H9 (cell line): ENCODE data around the gene IFT80. TPM values are rescaled to one million over a fixed set of nuclear protein-coding genes. Genes with fewer than 3 reads are reported as not detected.
A peak's percentile ranks its signal among the peaks of the same experiment; 100 is the strongest.

ENCODE experiments used
- DNase-seq: peaks from one replicate; pipeline ENCODE4 v3.0.0-alpha.2; 2017
- H2AFZ ChIP-seq: one replicate; pipeline ENCODE4 v1.6.1; 2013; ENCODE audit warnings: mild to moderate bottlenecking, low read length, control low read depth, moderate library complexity
- H2AK5ac ChIP-seq: 2 replicates; pipeline ENCODE4 v1.6.1; 2013; ENCODE audit warnings: low read length, control low read depth, mixed read lengths; ENCODE audit not compliant: insufficient read length
- H2BK120ac ChIP-seq: one replicate; pipeline ENCODE4 v1.6.1; 2013; ENCODE audit warnings: low read depth, mild to moderate bottlenecking, low read length, control low read depth, inconsistent platforms; ENCODE audit not compliant: poor library complexity, severe bottlenecking
- H2BK12ac ChIP-seq: 2 replicates; pipeline ENCODE4 v1.6.1; 2013; ENCODE audit warnings: low read length, control low read depth, mixed read lengths, low read depth; ENCODE audit not compliant: insufficient read length
- H2BK15ac ChIP-seq: 2 replicates; pipeline ENCODE4 v1.6.1; 2013; ENCODE audit warnings: low read depth, low read length, control low read depth
- H2BK20ac ChIP-seq: one replicate; pipeline ENCODE4 v1.6.1; 2013; ENCODE audit warnings: low read depth, mild to moderate bottlenecking, low read length, control low read depth, inconsistent platforms; ENCODE audit not compliant: poor library complexity, severe bottlenecking
- H2BK5ac ChIP-seq: 2 replicates; pipeline ENCODE4 v1.6.1; 2013; ENCODE audit warnings: low read length, control low read depth, mixed read lengths; ENCODE audit not compliant: insufficient read length
- H3K14ac ChIP-seq: 2 replicates; pipeline ENCODE4 v1.6.1; 2013; ENCODE audit warnings: low read length, control low read depth; ENCODE audit not compliant: insufficient read depth
- H3K18ac ChIP-seq: 2 replicates; pipeline ENCODE4 v1.6.1; 2013; ENCODE audit warnings: low read depth, mild to moderate bottlenecking, mixed read lengths, low read length, control low read depth; ENCODE audit not compliant: insufficient read length
- H3K23ac ChIP-seq: 2 replicates; pipeline ENCODE4 v1.6.1; 2013; ENCODE audit warnings: low read length, control low read depth, mixed read lengths, low read depth; ENCODE audit not compliant: insufficient read length
- H3K23me2 ChIP-seq: 2 replicates; pipeline ENCODE4 v1.6.1; 2013; ENCODE audit warnings: low read depth, mild to moderate bottlenecking, mixed read lengths, low read length, control low read depth; ENCODE audit not compliant: insufficient read length, poor library complexity, severe bottlenecking
- H3K27ac ChIP-seq: 2 replicates; pipeline ENCODE4 v1.5.1; 2013; ENCODE audit warnings: low read length, control low read depth, mixed read lengths, low read depth; ENCODE audit not compliant: insufficient read length
- H3K27me3 ChIP-seq: 2 replicates; pipeline ENCODE4 v1.6.1; 2013; ENCODE audit warnings: low read length, control low read depth, inconsistent platforms; ENCODE audit not compliant: insufficient read depth
- H3K4ac ChIP-seq: 2 replicates; pipeline ENCODE4 v1.6.1; 2013; ENCODE audit warnings: low read depth, mild to moderate bottlenecking, control low read depth, inconsistent platforms, low read length, moderate library complexity
- H3K4me1 ChIP-seq: 2 replicates; pipeline ENCODE4 v1.6.1; 2013; ENCODE audit warnings: low read length, control low read depth, inconsistent platforms; ENCODE audit not compliant: insufficient read depth
- H3K4me2 ChIP-seq: 2 replicates; pipeline ENCODE4 v1.6.1; 2013; ENCODE audit warnings: low read length, control low read depth, mixed read lengths; ENCODE audit not compliant: insufficient read length, insufficient read depth
- H3K56ac ChIP-seq: 2 replicates; pipeline ENCODE4 v1.6.1; 2013; ENCODE audit warnings: low read depth, mild to moderate bottlenecking, mixed read lengths, low read length, control low read depth; ENCODE audit not compliant: insufficient read length
- H3K79me1 ChIP-seq: 2 replicates; pipeline ENCODE4 v1.6.1; 2013; ENCODE audit warnings: low read depth, mild to moderate bottlenecking, moderate library complexity, low read length, control low read depth, inconsistent platforms; ENCODE audit not compliant: insufficient read depth, poor library complexity, severe bottlenecking
- H3K79me2 ChIP-seq: 2 replicates; pipeline ENCODE4 v1.6.1; 2013; ENCODE audit warnings: low read length, control low read depth, inconsistent platforms; ENCODE audit not compliant: insufficient read depth
- H3K9ac ChIP-seq: 2 replicates; pipeline ENCODE4 v1.6.1; 2013; ENCODE audit warnings: low read length, control low read depth, mixed read lengths; ENCODE audit not compliant: insufficient read length; ENCODE audit errors: extremely low read depth
- H3K9me3 ChIP-seq: one replicate; pipeline ENCODE4 v1.6.1; 2013; ENCODE audit warnings: low read depth, low read length, inconsistent platforms; ENCODE audit not compliant: control insufficient read depth
- H3T11ph ChIP-seq: one replicate; pipeline ENCODE4 v1.6.1; 2013; ENCODE audit warnings: mild to moderate bottlenecking, low read length, control low read depth, inconsistent platforms
- H4K20me1 ChIP-seq: one replicate; pipeline ENCODE4 v1.6.1; 2013; ENCODE audit not compliant: control insufficient read depth, insufficient read length, insufficient read depth
- H4K5ac ChIP-seq: 2 replicates; pipeline ENCODE4 v1.6.1; 2013; ENCODE audit warnings: low read depth, mild to moderate bottlenecking, mixed read lengths, low read length, control low read depth; ENCODE audit not compliant: insufficient read length
- H4K8ac ChIP-seq: replicated peaks from 2 replicates; pipeline ENCODE4 v1.6.1; 2013; ENCODE audit warnings: low read length, control low read depth, mixed read lengths, low read depth; ENCODE audit not compliant: insufficient read length
- H4K91ac ChIP-seq: 2 replicates; pipeline ENCODE4 v1.6.1; 2013; ENCODE audit warnings: low read depth, mild to moderate bottlenecking, moderate library complexity, mixed read lengths, low read length, control low read depth; ENCODE audit not compliant: insufficient read length
- H3K27ac Mint-ChIP-seq, 3 experiments: 2 replicates in 2 of 3; 3 replicates in 1 of 3; pipeline ENCODE4 v1.8.0; 2020 to 2021; ENCODE audit warnings: mixed read lengths in 3 of 3, mild to moderate bottlenecking in 1 of 3, moderate library complexity in 1 of 3
- H3K27me3 Mint-ChIP-seq: 2 replicates; pipeline ENCODE4 v1.8.0; 2021; ENCODE audit warnings: low read depth, mild to moderate bottlenecking, moderate library complexity, mixed read lengths
- H3K36me3 Mint-ChIP-seq, 3 experiments: 2 replicates in 2 of 3; 3 replicates in 1 of 3; pipeline ENCODE4 v1.8.0; 2020 to 2021; ENCODE audit warnings: low read depth in 3 of 3, mixed read lengths in 3 of 3; ENCODE audit not compliant: insufficient read depth in 1 of 3
- H3K4me1 Mint-ChIP-seq, 2 experiments: 2 replicates each; pipeline ENCODE4 v1.8.0; 2020; ENCODE audit warnings: mixed read lengths in 2 of 2
- H3K4me3 Mint-ChIP-seq, 2 experiments: 2 replicates in 1 of 2; 3 replicates in 1 of 2; pipeline ENCODE4 v1.8.0; 2020 to 2021; ENCODE audit warnings: mild to moderate bottlenecking in 2 of 2, mixed read lengths in 2 of 2, moderate library complexity in 1 of 2
- H3K9me3 Mint-ChIP-seq, 2 experiments: 2 replicates in 1 of 2; 3 replicates in 1 of 2; pipeline ENCODE4 v1.8.0; 2020; ENCODE audit warnings: mild to moderate bottlenecking in 2 of 2, mixed read lengths in 2 of 2, moderate library complexity in 1 of 2
- WGBS: extraction: QIAGEN DNeasy Blood & Tissue Kit; methylation state at CpG from one replicate; pipeline ENCODE4 v1.1.7; 2013; ENCODE audit warnings: missing lambda C conversion rate, low lambda C conversion rate, mixed read lengths; ENCODE audit not compliant: insufficient read length; ENCODE audit errors: extremely low coverage; 5-methylcytosine and 5-hydroxymethylcytosine counted together
- total RNA-seq: library from RNA; stranded (reverse); gene quantifications from 2 replicates; pipeline ENCODE4 v1.2.1, GENCODE V29; 2021
- TF ChIP-seq, protein P1 (sequence below): fragments of 200-600 bp; sonication (generic); conservative IDR thresholded peaks from 3 replicates; pipeline ENCODE4 v1.8.0; 2021; ENCODE audit warnings: antibody characterized with exemption, mild to moderate bottlenecking

Gene IFT80
- total RNA-seq, 1 experiment from 2014 or later: 29.0 TPM

DNA sequence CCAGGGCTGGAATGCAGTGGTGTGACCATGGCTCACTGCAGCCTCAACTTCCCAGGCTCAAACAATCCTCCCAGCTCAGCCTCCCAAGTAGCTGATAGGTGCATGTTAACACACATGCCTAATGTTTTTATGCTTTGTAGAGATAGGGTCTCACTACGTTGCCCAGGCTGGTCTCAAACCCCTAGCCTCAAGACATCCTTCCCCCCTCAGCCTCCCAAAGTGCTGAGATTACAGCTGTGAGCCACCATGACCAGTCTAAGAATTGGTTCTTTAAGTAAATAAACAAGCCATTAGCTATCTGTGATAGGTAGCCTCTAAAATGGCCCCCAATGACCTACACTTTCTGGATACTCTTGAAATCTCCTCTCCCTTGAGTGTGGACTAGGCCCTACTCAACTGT lies 46.8 kb upstream of the IFT80 start:
- no peaks in the 10 kb centered on the region for H3K4me1 ChIP-seq
- H3K27me3 ChIP-seq: no peaks in the 10 kb centered on the region
- H2BK5ac ChIP-seq: no peak overlapping the region
- H3K27ac ChIP-seq: no peak overlapping the region
- H4K8ac ChIP-seq: no peak overlapping the region
- no peaks in the 10 kb centered on the region for H3K79me1 ChIP-seq
- peaks cover 35% of the 10 kb centered on the region; the same call in 1 of the 2 replicates for H3K79me2 ChIP-seq
- H3K4ac ChIP-seq: no peak overlapping the region
- H3K9ac ChIP-seq: no peak overlapping the region
- H3K4me3 Mint-ChIP-seq: peak overlapping the region in 1 of 2 experiments; percentile 30; a peak in 1 of 5 replicates
- WGBS: no CpG with 5 or more reads among the region's 1 CpG
- no peaks in the 10 kb centered on the region; the same call in 1 of the 2 replicates for H3K27me3 Mint-ChIP-seq
- no peak overlapping the region for H3K14ac ChIP-seq
- no peak overlapping the region for H2BK12ac ChIP-seq
- H4K91ac ChIP-seq: no peak overlapping the region
- no peaks in the 10 kb centered on the region for H3K9me3 ChIP-seq
- H2AK5ac ChIP-seq: no peak overlapping the region
- peaks cover 46 to 69% (median 49%) of the 10 kb centered on the region in 3 experiments for H3K36me3 Mint-ChIP-seq
- H3K23ac ChIP-seq: no peak overlapping the region
- H3K4me1 Mint-ChIP-seq: peaks cover 20 to 34% of the 10 kb centered on the region in 2 experiments
- H3K23me2 ChIP-seq: peaks cover 8% of the 10 kb centered on the region
- no peak overlapping the region for H3K56ac ChIP-seq
- no peak overlapping the region for H2BK20ac ChIP-seq
- TF ChIP-seq, protein P1, sequence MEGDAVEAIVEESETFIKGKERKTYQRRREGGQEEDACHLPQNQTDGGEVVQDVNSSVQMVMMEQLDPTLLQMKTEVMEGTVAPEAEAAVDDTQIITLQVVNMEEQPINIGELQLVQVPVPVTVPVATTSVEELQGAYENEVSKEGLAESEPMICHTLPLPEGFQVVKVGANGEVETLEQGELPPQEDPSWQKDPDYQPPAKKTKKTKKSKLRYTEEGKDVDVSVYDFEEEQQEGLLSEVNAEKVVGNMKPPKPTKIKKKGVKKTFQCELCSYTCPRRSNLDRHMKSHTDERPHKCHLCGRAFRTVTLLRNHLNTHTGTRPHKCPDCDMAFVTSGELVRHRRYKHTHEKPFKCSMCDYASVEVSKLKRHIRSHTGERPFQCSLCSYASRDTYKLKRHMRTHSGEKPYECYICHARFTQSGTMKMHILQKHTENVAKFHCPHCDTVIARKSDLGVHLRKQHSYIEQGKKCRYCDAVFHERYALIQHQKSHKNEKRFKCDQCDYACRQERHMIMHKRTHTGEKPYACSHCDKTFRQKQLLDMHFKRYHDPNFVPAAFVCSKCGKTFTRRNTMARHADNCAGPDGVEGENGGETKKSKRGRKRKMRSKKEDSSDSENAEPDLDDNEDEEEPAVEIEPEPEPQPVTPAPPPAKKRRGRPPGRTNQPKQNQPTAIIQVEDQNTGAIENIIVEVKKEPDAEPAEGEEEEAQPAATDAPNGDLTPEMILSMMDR: no peak
- H4K20me1 ChIP-seq: no peaks in the 10 kb centered on the region
- H3K4me2 ChIP-seq: no peak overlapping the region
- H4K5ac ChIP-seq: no peak overlapping the region
- no peak overlapping the region for H3T11ph ChIP-seq
- H3K9me3 Mint-ChIP-seq: peaks cover 0 to 14% of the 10 kb centered on the region in 2 experiments; a peak in 2 of 5 replicates
- no peak overlapping the region for H2AFZ ChIP-seq
- H3K18ac ChIP-seq: no peak overlapping the region
- no peak overlapping the region for H2BK120ac ChIP-seq
- peak overlapping the region in 1 of 3 experiments; percentile 65; a peak in 2 of 7 replicates for H3K27ac Mint-ChIP-seq
- H2BK15ac ChIP-seq: no peak overlapping the region
- no peak for DNase-seq
